A673 (cell line): ENCODE results near the gene HACE1. TPM values are rescaled to one million over a fixed set of nuclear protein-coding genes. Genes with fewer than 3 reads are reported as not detected.
"Not testable (repeated sequence)": the region's sequence is repeated elsewhere in the genome, so short reads cannot be mapped to it uniquely, and the experiment has no call there.

ENCODE experiments used
- BruUV-seq: library from RNA; stranded (reverse); fragments of 400-500 nt; replicated peaks from 2 replicates; lab custom pipeline; 2021; lab: Mats Ljungman, UMichigan
- CTCF ChIA-PET: fragments of 300-600 bp; sonication (Branson Sonifier 250); formaldehyde crosslinking; loops from one replicate; lab custom pipeline; 2022; ENCODE audit warnings: antibody characterized with exemption; lab: Charles Lee
- POLR2A ChIA-PET: fragments of 300-600 bp; sonication (Branson Sonifier 250); formaldehyde crosslinking; loops from one replicate; lab custom pipeline; 2022; ENCODE audit warnings: antibody characterized with exemption; ENCODE audit not compliant: low non-redundant PET; lab: Charles Lee
- DNase-seq: peaks from one replicate; pipeline ENCODE4 v3.0.0-alpha.2; 2015; ENCODE audit warnings: low spot score
- H3K27ac ChIP-seq: fragments of 200-600 bp; sonication (generic); 2 replicates; pipeline ENCODE4 v1.5.1; 2016; ENCODE audit warnings: mixed run types, low read depth, mild to moderate bottlenecking, mixed read lengths, antibody characterized with exemption, low read length; ENCODE audit not compliant: poor library complexity, severe bottlenecking
- H3K27me3 ChIP-seq: fragments of 200-600 bp; sonication (generic); replicated peaks from 2 replicates; pipeline ENCODE4 v1.6.1; 2017; ENCODE audit warnings: mixed run types, low read depth, mild to moderate bottlenecking, mixed read lengths, antibody characterized with exemption, low read length; ENCODE audit not compliant: insufficient read depth, poor library complexity
- H3K36me3 ChIP-seq: fragments of 200-600 bp; sonication (generic); 2 replicates; pipeline ENCODE4 v1.6.1; 2016; ENCODE audit warnings: mixed run types, mild to moderate bottlenecking, mixed read lengths, antibody characterized with exemption, low read length; ENCODE audit not compliant: insufficient read depth, poor library complexity, severe bottlenecking
- H3K4me1 ChIP-seq: fragments of 200-600 bp; sonication (generic); 2 replicates; pipeline ENCODE4 v1.6.1; 2017; ENCODE audit warnings: mixed run types, mild to moderate bottlenecking, mixed read lengths, antibody characterized with exemption, low read length; ENCODE audit not compliant: insufficient read depth, poor library complexity, severe bottlenecking
- H3K4me3 ChIP-seq: fragments of 200-600 bp; sonication (generic); 2 replicates; pipeline ENCODE4 v1.5.1; 2016; ENCODE audit warnings: low read depth, mixed run types, mild to moderate bottlenecking, mixed read lengths, low read length; ENCODE audit not compliant: poor library complexity, severe bottlenecking
- H3K9me3 ChIP-seq: fragments of 200-600 bp; sonication (generic); 2 replicates; pipeline ENCODE4 v1.6.1; 2016; ENCODE audit warnings: mixed run types, low read depth, mild to moderate bottlenecking, mixed read lengths, antibody characterized with exemption, low read length; ENCODE audit not compliant: poor library complexity, severe bottlenecking
- EZH2 ChIP-seq: fragments of 200-600 bp; sonication (generic); IDR thresholded peaks from 2 replicates; pipeline ENCODE4 v1.6.1; 2017; ENCODE audit warnings: borderline replicate concordance, low read depth, mild to moderate bottlenecking, mixed read lengths, antibody characterized with exemption, low read length; ENCODE audit not compliant: poor library complexity, severe bottlenecking
- intact Hi-C: fragments of 100-400 bp; cut with micrococcal nuclease; formaldehyde crosslinking; loops from one replicate; pipeline ENCODE4 v1.10.0; 2022; ENCODE audit not compliant: unreplicated experiment
- total RNA-seq: library from RNA; stranded (reverse); gene quantifications from 2 replicates; pipeline ENCODE4 v1.2.3, GENCODE V29; 2021
- TF ChIP-seq, protein P1 (sequence below): fragments of 300-800, 200-600 bp; sonication (generic); conservative IDR thresholded peaks from 2 replicates; pipeline ENCODE4 v1.5.1; 2017; ENCODE audit warnings: low read depth, mild to moderate bottlenecking, antibody characterized with exemption, low read length, moderate library complexity, mixed read lengths

HACE1 gene
- total RNA-seq, 1 experiment from 2014 or later, result 16.3 TPM

DNA sequence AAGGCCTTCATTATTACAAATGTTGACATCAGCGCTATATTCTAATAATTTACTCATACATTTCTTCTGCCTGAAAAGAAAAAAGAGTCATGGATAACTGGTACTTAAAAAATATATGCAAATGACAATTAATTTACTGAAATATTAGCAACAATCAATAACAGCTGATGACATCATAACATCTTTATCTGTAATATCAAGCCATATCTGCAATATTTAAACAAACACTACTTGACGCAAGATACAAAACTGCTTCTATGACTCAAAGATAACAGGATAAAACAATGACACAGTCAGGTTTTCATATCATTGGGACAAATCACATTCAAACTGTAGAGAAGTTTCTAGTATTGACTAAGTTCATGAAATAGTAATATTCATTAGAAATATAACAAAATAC, 16.5 kb downstream of the HACE1 start:
- Histone ChIP-seq H3K36me3 (no peaks in the 10 kb centered on the region), H3K4me3 (no peak overlapping the region), H3K4me1 (no peaks in the 10 kb centered on the region), H3K27ac (no peak overlapping the region), H3K27me3 (no peaks in the 10 kb centered on the region), H3K9me3 (no peaks in the 10 kb centered on the region)
- DNase-seq, result no peak
- TF ChIP-seq EZH2, result no peak
- TF ChIP-seq, protein P1, sequence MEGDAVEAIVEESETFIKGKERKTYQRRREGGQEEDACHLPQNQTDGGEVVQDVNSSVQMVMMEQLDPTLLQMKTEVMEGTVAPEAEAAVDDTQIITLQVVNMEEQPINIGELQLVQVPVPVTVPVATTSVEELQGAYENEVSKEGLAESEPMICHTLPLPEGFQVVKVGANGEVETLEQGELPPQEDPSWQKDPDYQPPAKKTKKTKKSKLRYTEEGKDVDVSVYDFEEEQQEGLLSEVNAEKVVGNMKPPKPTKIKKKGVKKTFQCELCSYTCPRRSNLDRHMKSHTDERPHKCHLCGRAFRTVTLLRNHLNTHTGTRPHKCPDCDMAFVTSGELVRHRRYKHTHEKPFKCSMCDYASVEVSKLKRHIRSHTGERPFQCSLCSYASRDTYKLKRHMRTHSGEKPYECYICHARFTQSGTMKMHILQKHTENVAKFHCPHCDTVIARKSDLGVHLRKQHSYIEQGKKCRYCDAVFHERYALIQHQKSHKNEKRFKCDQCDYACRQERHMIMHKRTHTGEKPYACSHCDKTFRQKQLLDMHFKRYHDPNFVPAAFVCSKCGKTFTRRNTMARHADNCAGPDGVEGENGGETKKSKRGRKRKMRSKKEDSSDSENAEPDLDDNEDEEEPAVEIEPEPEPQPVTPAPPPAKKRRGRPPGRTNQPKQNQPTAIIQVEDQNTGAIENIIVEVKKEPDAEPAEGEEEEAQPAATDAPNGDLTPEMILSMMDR, result no peak
- BruUV-seq, result no TSS peak
- intact Hi-C loops, result no loop called here
- CTCF ChIA-PET, result no interaction called here
- POLR2A ChIA-PET, result no interaction called here

DNA sequence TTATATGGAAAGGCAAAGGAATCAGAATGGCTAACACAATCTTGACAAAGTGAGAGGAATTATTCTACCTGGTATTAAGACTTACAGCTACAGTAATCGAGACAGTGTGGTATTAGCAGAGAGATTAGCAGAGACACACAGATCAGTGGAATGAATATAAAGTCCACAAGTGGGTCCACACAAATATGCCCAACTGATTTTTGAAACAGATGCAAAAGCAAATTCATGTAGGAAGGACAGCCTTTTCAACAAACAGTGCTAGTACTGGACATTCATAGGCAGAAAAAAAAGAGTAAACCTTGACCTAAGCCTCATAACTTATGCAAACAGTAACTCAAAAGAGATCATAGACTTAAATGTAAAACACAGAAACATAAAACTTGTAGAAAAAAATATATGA, 22.6 kb downstream of the HACE1 start:
- ChIA-PET POLR2A (no interaction called here), CTCF (interaction anchor here (0.7 kb wide), 1 partner anchor 80 kb away, joined by 3 read pairs; no protein-coding TSS in a partner anchor)
- H3K27ac ChIP-seq, result no peak overlapping the region
- no peak overlapping the region for H3K4me3 ChIP-seq
- DNase-seq, result no peak
- no TSS peak for BruUV-seq
- intact Hi-C loops, result no loop called here
- H3K36me3 ChIP-seq, result no peaks in the 10 kb centered on the region
- no peaks in the 10 kb centered on the region for H3K9me3 ChIP-seq
- H3K4me1 ChIP-seq, result no peaks in the 10 kb centered on the region
- no peak for TF ChIP-seq EZH2
- TF ChIP-seq, protein P1, result no peak
- no peaks in the 10 kb centered on the region for H3K27me3 ChIP-seq

DNA sequence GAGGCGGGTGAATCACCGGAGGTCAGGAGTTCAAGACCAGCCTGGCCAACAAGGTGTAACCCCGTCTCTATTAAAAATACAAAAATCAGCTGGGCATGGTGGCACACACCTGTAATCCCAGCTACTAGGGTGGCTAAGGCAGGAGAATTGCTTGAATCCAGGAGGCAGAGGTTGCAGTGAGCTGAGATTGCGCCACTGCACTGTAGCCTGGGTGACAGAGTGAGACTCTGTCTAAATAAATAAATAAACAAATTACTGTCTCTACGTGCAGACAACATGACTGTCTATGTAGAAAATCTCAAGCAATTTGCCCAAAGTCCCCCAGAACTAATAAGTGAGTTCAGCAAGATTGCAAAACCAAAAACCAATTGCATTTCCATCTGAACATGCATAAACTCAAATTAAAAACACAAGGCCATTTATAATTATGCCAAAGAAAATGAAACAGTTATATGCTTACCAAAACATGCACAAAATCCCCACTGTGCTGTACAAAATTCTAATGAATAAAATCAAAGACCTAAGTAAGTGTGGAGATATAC, 23.2 kb downstream of the HACE1 start:
- H3K9me3 ChIP-seq, H3K4me3 ChIP-seq, H3K27me3 ChIP-seq, H3K27ac ChIP-seq, BruUV-seq, CTCF ChIA-PET, H3K4me1 ChIP-seq, POLR2A ChIA-PET, DNase-seq, H3K36me3 ChIP-seq, intact Hi-C loops: not testable (repeated sequence)

DNA sequence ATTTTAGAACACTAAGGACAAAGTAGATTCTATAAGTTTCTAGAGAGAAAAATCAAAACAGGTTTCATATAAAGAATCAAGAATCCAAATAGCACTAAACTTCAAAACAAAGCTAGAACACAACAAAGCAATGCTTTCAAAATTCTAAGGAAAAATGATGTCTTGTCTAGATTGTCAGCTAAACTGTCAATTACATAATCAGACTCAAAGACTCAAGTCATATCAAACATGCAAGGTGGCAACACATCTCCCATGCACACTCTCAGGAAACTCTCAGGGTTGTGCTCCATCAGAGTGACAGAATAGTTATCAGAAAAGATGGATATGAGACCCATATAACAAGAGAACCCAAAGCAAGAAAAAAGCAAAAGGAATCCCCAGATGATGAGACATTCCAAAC, 23.9 kb downstream of the HACE1 start:
- Histone ChIP-seq H3K4me3 (no peak overlapping the region), H3K9me3 (no peaks in the 10 kb centered on the region), H3K27me3 (no peaks in the 10 kb centered on the region), H3K27ac (no peak overlapping the region), H3K4me1 (no peaks in the 10 kb centered on the region), H3K36me3 (no peaks in the 10 kb centered on the region)
- CTCF ChIA-PET, result no interaction called here
- POLR2A ChIA-PET, result no interaction called here
- no TSS peak for BruUV-seq
- intact Hi-C loops, result no loop called here
- DNase-seq, result no peak
- TF ChIP-seq EZH2, result no peak
- TF ChIP-seq, protein P1, result no peak
